HG02885 (cell line): ENCODE measurements around the gene CCNY.

Experiments used
- ATAC-seq: cut with Tn5 transposase; IDR thresholded peaks from one replicate; pipeline ENCODE4 v1.9.1; 2021; ENCODE audit warnings: mild to moderate bottlenecking; ENCODE audit not compliant: unreplicated experiment, poor library complexity

CCNY gene

DNA sequence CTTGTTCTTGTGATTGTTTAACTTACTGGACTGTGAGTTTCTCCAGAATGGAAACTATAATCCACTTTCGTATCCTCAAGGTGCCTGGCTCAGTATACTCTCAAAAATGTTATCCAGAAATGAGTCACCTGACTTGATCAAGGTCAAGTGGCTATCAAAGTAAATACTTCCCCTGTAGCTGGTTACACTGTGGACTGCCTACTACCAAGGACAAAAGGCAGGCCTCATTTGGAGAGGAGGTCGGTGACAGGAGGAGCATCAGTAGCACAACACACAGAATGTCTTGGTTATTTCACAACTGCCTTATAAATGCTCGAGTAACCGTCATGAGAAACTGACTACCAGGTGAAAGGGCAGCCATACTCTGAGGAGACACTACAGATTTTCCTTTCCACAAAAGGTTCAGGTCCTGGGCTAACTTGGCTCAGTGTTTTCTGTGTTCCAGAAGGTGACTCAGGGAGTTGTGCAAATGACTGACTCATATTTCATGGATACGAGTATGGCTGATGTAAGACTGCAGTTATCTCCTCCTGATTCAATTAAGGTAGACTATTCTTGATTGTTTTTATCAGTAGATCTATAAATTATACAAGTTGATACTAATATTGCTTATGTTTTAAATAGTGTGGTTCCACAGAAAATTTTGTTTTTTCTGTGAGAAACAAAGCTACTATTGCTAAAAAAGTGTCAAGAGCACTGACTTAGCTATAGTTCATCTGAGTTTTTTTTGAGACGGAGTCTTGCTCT, 4.2 kb upstream of the CCNY start:
- no peak for ATAC-seq

DNA sequence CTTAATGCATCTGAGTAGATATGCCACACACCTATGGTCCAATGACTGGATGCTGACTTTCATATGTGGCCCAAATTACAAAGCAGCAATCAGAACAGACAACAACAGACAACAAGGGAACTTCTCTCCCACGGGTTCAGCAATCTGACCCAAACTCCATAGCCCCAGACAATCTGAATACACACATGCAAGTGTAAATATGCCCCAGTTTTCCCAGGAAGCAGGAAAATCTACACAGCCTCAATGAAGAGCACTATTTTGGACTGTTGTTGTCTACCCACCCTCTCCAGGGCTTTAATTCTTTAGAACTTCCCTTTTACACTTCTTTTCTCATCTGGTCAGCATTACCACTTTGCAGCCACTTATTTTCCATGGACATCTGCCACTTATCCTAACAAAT, 2.0 kb upstream of the CCNY start:
- no peak for ATAC-seq

DNA sequence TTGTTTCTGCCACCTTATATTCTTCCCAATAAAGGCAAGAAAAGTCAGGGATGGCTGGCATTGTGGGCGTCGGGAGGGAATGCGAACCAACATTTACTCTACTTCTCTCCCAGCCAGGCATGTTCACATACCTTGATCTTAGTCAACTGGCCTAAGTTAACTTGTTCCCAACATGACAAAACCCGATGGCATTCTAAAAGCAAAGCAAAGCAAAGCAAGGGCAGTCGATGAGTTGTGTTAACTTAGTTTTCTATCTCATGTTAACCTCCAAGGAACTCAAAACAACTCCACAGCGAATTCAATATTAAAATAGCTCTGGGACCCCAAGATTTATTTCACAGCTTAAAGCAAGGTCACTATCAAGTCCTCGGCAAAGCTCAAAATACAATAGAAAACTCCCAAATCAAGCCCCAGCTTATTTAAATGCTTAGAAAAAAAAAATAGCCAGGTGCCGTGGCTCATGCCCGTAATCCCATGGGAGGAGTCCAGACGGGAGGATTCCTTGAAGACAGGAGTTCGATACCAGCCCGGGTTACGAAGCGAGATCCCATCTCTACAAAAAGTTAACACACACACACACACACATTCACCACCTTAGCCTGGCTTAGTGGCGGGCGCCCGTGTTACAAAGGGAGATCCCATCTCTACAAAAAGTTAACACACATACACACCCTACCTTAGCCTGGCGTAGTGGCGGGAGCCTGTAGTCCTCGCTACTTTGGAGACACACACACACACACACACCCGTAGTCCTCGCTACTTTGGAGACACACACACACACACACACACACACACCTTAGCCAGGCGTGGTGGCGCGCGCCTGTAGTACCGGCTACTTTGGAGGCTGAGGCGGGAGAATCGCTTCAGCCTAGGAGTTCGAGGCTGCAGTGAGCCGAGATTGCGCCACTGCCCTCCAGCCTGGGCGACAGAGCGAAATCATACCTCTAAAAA, 901 bp upstream of the CCNY start:
- peak; percentile 7 for ATAC-seq

- ATAC-seq: peak; percentile 14
These were observed 863 bp downstream of the CCNY start for GRCh38 chr10:35336921-35337823.

- peak; percentile 50 for ATAC-seq
These were observed 3.6 kb downstream of the CCNY start for GRCh38 chr10:35339942-35340341.

DNA sequence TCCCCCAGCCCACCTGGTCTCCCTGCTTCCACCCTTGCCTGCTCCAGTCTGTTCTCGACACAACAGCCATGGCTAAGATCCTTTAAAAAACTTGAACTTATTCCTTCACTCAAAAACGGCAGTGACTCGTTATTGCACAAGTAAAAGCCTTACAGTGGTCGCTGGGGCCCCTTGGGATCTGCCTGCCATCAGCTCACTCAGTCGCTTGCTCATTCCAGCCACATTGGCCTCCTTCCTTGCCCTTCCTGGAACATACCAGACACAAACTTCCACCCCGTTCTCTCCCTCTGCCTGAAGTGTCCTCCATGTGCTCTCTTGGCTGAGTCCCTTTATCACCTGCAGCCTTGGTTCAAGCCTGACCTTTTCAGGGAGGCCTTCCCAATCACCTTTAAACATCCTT, 4.7 kb downstream of the CCNY start:
- ATAC-seq: no peak

- peak; percentile 76 for ATAC-seq
These were observed 5.2 kb downstream of the CCNY start for GRCh38 chr10:35341521-35341920.

DNA sequence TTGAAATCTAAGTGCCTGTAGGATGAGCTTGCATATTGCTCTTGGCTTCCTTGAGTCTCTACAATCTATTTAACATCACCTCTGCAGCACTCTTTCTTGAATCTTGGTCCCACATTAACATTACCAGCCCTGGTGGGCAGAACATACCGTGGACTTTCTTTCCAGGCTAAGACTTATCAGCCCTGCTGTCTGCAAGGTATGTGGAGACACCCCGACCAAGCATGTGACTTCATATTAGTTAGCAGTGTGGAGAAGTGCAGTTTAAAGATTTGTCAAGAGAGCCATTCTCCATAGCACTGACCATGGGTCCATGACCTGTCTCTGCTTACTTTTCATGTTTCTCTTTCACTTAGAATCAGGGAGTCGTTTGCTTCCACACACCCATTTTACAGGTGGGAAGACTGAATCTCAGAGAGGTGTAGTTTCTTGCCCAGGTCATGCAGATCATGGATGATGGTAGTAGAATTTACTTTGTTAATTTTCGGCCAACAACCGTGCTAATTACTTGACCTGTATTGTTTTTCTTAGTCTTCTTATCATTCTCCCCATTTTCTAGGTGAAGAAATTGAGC, 6.0 kb downstream of the CCNY start:
- no peak for ATAC-seq

DNA sequence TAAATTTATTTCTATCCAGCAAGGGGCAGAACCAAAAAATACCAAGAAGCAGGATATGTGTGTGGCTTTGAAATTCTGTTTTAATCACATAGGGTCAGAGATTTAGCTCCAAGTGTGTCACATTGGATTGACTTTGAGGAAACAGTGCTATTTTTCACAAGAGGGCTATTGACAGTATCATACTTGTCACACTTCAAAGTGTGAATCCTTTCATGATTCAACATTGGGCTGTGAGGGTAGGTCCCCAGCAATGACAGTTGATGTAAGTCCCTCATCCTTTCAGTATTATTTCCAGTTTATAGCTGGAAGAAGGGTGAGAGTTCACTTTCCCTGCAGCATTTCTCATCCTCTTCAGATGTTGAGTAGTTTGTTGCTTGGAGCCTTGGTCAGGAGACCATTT, 7.4 kb downstream of the CCNY start:
- no peak for ATAC-seq

DNA sequence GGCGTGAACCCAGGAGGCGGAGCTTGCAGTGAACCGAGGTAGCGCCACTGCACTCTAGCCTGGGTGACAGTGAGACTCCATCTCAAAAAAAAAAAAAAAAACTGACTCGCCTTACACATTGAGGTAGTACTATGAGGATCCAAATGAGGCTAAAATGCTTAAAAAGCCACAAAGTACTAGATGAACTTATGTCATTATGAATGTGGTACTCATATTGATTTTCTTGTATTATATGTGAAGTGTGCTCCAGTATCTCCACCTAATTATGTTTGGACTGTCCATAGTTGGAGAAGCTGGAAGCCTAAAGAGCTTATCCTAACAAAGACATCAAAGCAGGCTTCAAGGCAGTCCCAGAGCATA, 9.1 kb downstream of the CCNY start:
- no peak for ATAC-seq

DNA sequence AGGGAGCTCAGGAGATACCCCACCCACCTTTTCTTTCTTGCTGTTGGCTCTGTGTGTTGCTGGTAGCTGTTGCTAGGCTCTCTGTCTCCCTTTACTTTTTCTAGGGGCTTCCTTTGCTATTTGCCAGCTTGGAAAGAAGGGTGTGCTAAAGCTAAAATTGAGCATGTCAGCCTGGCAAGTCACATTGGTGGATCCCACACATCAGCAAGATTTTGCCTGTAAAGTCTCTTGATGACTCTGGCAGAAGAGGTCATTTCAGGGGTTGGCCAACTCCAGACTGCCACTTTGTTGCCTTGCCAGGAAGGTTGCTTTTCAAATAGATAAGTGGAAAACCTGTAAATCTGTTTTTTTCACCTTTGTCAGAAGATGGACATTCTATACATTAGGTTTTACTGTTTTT, 9.9 kb downstream of the CCNY start:
- ATAC-seq: no peak

DNA sequence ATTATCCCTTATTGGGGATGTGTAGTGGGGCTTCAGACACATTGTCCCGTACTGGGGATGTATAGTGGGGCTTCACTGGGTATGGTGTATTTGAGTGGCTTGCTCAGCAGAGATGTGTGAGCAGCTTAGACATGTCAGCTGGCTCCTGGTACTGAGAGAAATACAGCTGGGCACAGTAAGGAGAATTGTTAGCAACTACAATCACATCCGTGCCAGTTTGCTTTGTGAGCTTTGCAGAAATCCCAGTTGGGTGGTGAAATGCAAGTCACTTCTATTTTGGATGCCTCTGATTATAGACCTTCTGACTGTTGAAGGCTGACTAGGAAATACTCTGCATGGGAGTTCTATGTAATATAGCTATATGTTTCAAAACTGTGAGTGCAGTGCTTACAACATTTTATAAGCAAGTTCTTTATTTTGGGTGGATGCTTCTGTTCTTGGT, 10.8 kb downstream of the CCNY start:
- no peak for ATAC-seq

GRCh38 chr10:35347899-35348608, 11.7 kb downstream of the CCNY start:
- ATAC-seq: no peak

- ATAC-seq: no peak
These were observed 12.5 kb downstream of the CCNY start for GRCh38 chr10:35348609-35349388.

DNA sequence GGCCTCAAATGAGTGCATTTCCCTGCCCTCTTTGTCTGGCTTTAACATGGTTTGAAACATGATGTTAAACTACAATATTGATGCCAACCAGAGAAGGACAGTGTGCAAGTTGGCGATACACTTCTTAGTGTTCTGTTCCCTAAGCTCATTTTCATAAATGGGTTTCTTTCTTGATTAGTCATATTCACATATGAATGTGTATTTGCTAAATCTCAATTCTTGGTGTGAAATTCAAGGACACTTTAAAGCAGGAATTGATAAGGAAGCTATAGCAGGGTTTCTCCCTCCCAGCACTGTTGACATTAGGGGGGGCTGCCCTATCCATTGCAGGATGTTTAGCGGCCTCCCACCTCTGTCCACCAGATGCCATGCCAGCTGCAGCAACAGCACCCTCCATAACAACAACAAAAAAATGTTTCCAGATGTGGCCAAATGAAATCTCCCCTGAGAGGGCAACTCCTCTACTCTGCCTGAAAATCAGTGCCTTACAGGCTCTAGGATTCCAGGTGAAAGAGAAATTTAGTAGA, 13.1 kb downstream of the CCNY start:
- no peak for ATAC-seq

DNA sequence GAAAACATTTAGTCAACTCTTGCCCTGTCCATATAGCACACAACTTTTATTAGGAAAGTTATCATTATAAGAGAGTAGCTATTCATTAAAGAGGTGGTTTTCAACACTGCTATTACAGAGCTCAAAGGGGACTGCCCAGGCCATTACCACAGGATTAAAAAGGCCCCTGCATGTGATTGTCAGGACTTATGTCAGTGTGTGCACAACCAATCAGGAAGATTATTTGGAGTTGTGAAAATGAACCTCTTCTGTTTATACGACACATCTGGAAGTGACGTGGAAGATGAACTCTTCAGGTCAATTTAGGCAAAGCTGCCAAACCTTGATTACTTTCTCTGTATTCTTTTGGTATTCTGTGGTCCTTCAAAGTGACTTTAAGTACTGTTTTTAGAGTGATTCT, 14.7 kb downstream of the CCNY start:
- ATAC-seq: no peak

GRCh38 chr10:35352097-35352496, 15.8 kb downstream of the CCNY start:
- no peak for ATAC-seq

DNA sequence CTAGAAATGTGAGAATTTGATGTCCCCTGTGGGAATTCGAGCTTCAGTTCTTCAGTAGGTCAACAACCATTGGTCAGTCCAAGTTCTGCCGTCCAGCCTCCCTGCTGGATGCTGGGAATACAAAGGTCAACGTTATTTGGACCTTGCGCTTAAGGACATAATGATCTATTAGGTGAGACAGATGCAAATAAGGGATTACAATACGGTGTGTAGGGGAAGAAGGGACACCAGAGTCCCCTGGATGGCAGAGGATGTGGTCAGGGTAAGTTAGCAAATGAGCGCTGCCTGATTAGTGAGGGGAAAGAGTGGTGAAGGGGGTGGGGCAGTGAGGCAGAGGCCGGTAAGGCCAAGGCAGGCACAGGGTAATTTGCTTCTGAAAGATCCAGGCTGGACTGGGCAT, 16.2 kb downstream of the CCNY start:
- ATAC-seq: no peak

DNA sequence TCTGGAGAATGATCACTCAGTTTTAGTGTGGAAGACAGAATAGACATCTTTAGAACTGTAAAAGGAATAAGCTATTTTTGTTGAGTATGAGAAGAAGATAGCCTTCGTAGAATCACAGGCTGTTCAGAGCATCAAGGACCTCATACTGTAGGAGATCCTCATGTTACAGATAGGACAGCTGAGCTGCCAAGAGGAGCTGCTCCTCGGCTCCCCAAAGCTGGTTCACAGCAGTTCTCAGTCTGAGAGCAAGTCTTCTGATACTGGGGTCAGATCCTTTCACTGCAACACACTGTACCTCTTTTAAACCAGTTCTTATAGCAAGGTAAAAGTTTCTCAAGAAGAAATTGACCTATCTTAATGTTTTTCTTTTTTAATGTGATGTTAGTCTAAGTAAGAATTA, 17.1 kb downstream of the CCNY start:
- ATAC-seq: no peak
